ENCODE data around the gene AMZ1.

GRCh38 chr7:2643386-2644219 lies 44.4 kb upstream of the AMZ1 start:
- no peak for TF ChIP-seq EZH2 (IDR thresholded peaks at IDR 0.05)
- no peak for TF ChIP-seq EZH2phosphoT487 (IDR thresholded peaks at IDR 0.05)

All from neural progenitor cell (in vitro differentiated cells).